Ishikawa (cell line): ENCODE data around the gene YTHDC1.

ENCODE experiments used
- CEBPB ChIP-seq: IDR thresholded peaks from 2 replicates; pipeline ENCODE4 v1.6.1; 2012
- CREB1 ChIP-seq: IDR thresholded peaks from 2 replicates; pipeline ENCODE4 v1.6.1; 2012; ENCODE audit warnings: low read depth
- EGR1 ChIP-seq: IDR thresholded peaks from 2 replicates; pipeline ENCODE4 v1.6.1; 2012
- EP300 ChIP-seq: IDR thresholded peaks from 2 replicates; pipeline ENCODE4 v1.6.1; 2012; ENCODE audit warnings: borderline replicate concordance
- FOXM1 ChIP-seq: IDR thresholded peaks from 2 replicates; pipeline ENCODE4 v1.6.1; 2012; ENCODE audit warnings: low read depth, borderline replicate concordance
- NFIC ChIP-seq: IDR thresholded peaks from 2 replicates; pipeline ENCODE4 v1.6.1; 2012
- RAD21 ChIP-seq: IDR thresholded peaks from 2 replicates; pipeline ENCODE4 v1.6.1; 2012; ENCODE audit warnings: low read depth
- TAF1 ChIP-seq: IDR thresholded peaks from 2 replicates; pipeline ENCODE4 v1.6.1; 2012; ENCODE audit warnings: low read depth, mild to moderate bottlenecking
- TCF12 ChIP-seq: IDR thresholded peaks from 2 replicates; pipeline ENCODE4 v1.6.1; 2012; ENCODE audit warnings: low read depth
- TEAD4 ChIP-seq: IDR thresholded peaks from 2 replicates; pipeline ENCODE4 v1.6.1; 2012
- YY1 ChIP-seq: IDR thresholded peaks from 2 replicates; pipeline ENCODE4 v1.6.1; 2012; ENCODE audit warnings: low read depth
- ZBTB7A ChIP-seq: IDR thresholded peaks from 2 replicates; pipeline ENCODE4 v1.6.1; 2012; ENCODE audit warnings: low read depth
- TF ChIP-seq, protein P1 (sequence below): IDR thresholded peaks from 2 replicates; pipeline ENCODE4 v1.6.1; 2012
- TF ChIP-seq, protein P2 (sequence below): IDR thresholded peaks from 2 replicates; pipeline ENCODE4 v1.6.1; 2012; ENCODE audit warnings: low read depth, mild to moderate bottlenecking
- TF ChIP-seq, protein P3 (sequence below): IDR thresholded peaks from 2 replicates; pipeline ENCODE4 v1.6.1; 2012

Gene YTHDC1

DNA sequence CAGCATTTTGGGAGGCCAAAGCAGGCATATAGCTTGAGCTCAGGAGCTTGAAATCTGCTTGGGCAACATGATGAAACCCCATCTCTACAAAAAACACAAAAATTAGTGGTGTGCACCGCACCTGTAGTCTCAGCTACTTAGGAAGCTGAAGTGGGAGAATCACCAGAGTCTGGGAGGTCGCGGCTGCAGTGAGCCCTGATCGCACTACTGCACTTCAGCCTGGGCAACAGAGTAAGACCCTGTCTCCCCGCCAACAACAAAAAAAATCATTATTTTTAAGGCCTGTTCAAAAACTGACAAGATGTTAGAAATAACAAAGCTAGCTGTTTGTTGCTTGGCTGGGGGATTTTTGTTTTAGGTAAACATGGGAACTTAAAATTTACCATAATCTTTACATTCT, 5.1 kb downstream of the YTHDC1 start:
- TF ChIP-seq TAF1 (no peak), RAD21 (no peak), CREB1 (no peak), FOXM1 (no peak), EP300 (no peak), YY1 (no peak), CEBPB (no peak)

DNA sequence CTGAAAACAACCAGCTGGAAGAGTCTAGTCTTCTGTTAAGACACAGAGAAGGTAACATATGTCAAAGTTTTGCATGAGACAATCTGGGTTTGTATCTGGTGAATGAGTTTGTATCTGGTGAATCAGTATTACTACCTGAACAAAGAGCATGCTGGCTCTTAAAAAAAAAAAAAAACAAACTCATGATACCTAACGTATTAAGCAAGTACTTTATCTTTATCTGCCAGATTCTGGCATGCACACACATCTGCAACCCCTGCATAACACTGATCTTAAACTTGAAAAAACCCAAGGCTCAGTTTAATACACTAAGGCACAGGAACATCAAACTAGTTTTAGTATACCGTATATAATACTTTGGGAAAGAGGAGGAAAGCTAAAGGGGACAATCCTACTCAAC, 5.8 kb downstream of the YTHDC1 start:
- TF ChIP-seq TCF12 (no peak), EP300 (no peak), EGR1 (no peak), ZBTB7A (no peak), YY1 (no peak), CEBPB (no peak), FOXM1 (no peak), NFIC (no peak), RAD21 (no peak), TAF1 (no peak), TEAD4 (no peak), CREB1 (no peak)
- TF ChIP-seq, protein P1, sequence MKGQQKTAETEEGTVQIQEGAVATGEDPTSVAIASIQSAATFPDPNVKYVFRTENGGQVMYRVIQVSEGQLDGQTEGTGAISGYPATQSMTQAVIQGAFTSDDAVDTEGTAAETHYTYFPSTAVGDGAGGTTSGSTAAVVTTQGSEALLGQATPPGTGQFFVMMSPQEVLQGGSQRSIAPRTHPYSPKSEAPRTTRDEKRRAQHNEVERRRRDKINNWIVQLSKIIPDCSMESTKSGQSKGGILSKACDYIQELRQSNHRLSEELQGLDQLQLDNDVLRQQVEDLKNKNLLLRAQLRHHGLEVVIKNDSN: no peak
- TF ChIP-seq, protein P2, sequence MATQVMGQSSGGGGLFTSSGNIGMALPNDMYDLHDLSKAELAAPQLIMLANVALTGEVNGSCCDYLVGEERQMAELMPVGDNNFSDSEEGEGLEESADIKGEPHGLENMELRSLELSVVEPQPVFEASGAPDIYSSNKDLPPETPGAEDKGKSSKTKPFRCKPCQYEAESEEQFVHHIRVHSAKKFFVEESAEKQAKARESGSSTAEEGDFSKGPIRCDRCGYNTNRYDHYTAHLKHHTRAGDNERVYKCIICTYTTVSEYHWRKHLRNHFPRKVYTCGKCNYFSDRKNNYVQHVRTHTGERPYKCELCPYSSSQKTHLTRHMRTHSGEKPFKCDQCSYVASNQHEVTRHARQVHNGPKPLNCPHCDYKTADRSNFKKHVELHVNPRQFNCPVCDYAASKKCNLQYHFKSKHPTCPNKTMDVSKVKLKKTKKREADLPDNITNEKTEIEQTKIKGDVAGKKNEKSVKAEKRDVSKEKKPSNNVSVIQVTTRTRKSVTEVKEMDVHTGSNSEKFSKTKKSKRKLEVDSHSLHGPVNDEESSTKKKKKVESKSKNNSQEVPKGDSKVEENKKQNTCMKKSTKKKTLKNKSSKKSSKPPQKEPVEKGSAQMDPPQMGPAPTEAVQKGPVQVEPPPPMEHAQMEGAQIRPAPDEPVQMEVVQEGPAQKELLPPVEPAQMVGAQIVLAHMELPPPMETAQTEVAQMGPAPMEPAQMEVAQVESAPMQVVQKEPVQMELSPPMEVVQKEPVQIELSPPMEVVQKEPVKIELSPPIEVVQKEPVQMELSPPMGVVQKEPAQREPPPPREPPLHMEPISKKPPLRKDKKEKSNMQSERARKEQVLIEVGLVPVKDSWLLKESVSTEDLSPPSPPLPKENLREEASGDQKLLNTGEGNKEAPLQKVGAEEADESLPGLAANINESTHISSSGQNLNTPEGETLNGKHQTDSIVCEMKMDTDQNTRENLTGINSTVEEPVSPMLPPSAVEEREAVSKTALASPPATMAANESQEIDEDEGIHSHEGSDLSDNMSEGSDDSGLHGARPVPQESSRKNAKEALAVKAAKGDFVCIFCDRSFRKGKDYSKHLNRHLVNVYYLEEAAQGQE: no peak
- TF ChIP-seq, protein P3, sequence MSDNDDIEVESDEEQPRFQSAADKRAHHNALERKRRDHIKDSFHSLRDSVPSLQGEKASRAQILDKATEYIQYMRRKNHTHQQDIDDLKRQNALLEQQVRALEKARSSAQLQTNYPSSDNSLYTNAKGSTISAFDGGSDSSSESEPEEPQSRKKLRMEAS: no peak

GRCh38 chr4:68342134-68342533, 7.8 kb downstream of the YTHDC1 start:
- TF ChIP-seq FOXM1: no peak
- TF ChIP-seq CEBPB: no peak
- no peak for TF ChIP-seq CREB1
- TF ChIP-seq TCF12: no peak
- no peak for TF ChIP-seq NFIC
- TF ChIP-seq TAF1: no peak
- TF ChIP-seq, protein P3: no peak
- TF ChIP-seq YY1: no peak
- TF ChIP-seq ZBTB7A: no peak
- TF ChIP-seq RAD21: no peak
- no peak for TF ChIP-seq EP300
- TF ChIP-seq EGR1: no peak
- TF ChIP-seq, protein P2: no peak
- TF ChIP-seq, protein P1: no peak
- TF ChIP-seq TEAD4: no peak

DNA sequence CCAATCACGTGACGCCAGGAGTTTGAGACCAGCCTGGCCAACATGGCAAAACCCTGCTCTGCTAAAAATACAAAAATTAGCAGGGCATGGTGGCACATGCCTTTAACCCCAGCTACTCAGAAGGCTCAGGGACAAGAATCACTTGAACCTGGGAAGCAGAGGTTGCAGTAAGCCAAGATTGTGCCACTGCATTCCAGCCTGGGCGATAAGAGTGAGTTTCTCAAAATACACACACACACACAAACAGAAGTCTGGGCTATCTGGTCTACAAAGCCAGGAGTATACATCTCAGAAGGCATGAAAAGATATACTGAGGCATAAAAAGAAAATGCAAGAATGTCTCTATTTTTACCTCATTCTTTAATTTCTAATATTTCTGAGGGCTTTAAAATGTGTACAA, 11.3 kb downstream of the YTHDC1 start:
- no peak for TF ChIP-seq NFIC
- TF ChIP-seq ZBTB7A: no peak
- no peak for TF ChIP-seq FOXM1
- TF ChIP-seq YY1: no peak
- no peak for TF ChIP-seq TCF12

- TF ChIP-seq, protein P1: no peak
- TF ChIP-seq EGR1 (no peak), ZBTB7A (no peak), EP300 (no peak), NFIC (no peak), TEAD4 (no peak), CEBPB (no peak), FOXM1 (no peak), CREB1 (no peak), TCF12 (no peak), RAD21 (no peak), TAF1 (no peak), YY1 (no peak)
- TF ChIP-seq, protein P2: no peak
- TF ChIP-seq, protein P3: no peak
These were observed 12.4 kb downstream of the YTHDC1 start for GRCh38 chr4:68337522-68337921.
